Panc1 (cell line): Measurements from ENCODE around the gene CAPZA1. TPM values are rescaled to one million over a fixed set of nuclear protein-coding genes. Genes with fewer than 3 reads are reported as not detected.
A peak's percentile ranks its signal among the peaks of the same experiment; 100 is the strongest.

ENCODE experiments used
- ATAC-seq: fragments of 200-7000 bp; cut with Tn5 transposase; 2 replicates; pipeline ENCODE4 v1.9.1; 2020; ENCODE audit warnings: mild to moderate bottlenecking, moderate library complexity
- BruUV-seq: library from RNA; stranded (reverse); fragments of 400-500 nt; replicated peaks from 2 replicates; lab custom pipeline; 2021; lab: Mats Ljungman, UMichigan
- CTCF ChIA-PET: fragments of 300-600 bp; sonication (Branson Sonifier 250); formaldehyde crosslinking; loops from one replicate; lab custom pipeline; 2022; ENCODE audit warnings: antibody characterized with exemption; lab: Charles Lee
- POLR2A ChIA-PET: fragments of 300-600 bp; sonication (Branson Sonifier 250); formaldehyde crosslinking; loops from one replicate; lab custom pipeline; 2022; ENCODE audit warnings: antibody characterized with exemption; lab: Charles Lee
- DNase-seq: peaks from one replicate; pipeline ENCODE4 v3.0.0-alpha.2; 2010; ENCODE audit warnings: low read depth, low spot score
- H3K27ac ChIP-seq: 2 replicates; pipeline ENCODE4 v1.5.1; 2011; ENCODE audit warnings: mild to moderate bottlenecking, low read length, inconsistent platforms
- H3K27me3 ChIP-seq: fragments of 200-500 bp; sonication (Bioruptor generic); 2 replicates; pipeline ENCODE4 v1.6.0; 2014; ENCODE audit warnings: low read length, inconsistent platforms; ENCODE audit not compliant: control insufficient read depth, insufficient read depth
- H3K36me3 ChIP-seq: fragments of 200-500 bp; sonication (Bioruptor generic); 2 replicates; pipeline ENCODE4 v1.5.1; 2014; ENCODE audit warnings: inconsistent platforms, mild to moderate bottlenecking, low read length, moderate library complexity; ENCODE audit not compliant: control insufficient read depth, insufficient read depth
- H3K4me1 ChIP-seq: 2 replicates; pipeline ENCODE4 v1.5.1; 2011; ENCODE audit warnings: inconsistent platforms, mild to moderate bottlenecking, low read length, moderate library complexity; ENCODE audit not compliant: control insufficient read depth, insufficient read depth
- H3K4me3 ChIP-seq, 2 experiments: 2 replicates each; pipeline ENCODE4 v1.5.1; 2011 to 2012; ENCODE audit warnings: low read depth in 2 of 2, low read length in 2 of 2, mild to moderate bottlenecking in 2 of 2, inconsistent platforms in 1 of 2, moderate library complexity in 1 of 2
- H3K9me3 ChIP-seq: fragments of 200-500 bp; sonication (Bioruptor generic); 2 replicates; pipeline ENCODE4 v1.5.1; 2014; ENCODE audit warnings: low read depth, mild to moderate bottlenecking, inconsistent platforms, low read length, moderate library complexity; ENCODE audit not compliant: control insufficient read depth, insufficient read depth
- CTCF ChIP-seq: fragments of 450-650 bp; IDR thresholded peaks from 2 replicates; pipeline ENCODE4 v1.5.1; 2017; ENCODE audit warnings: mild to moderate bottlenecking
- POLR2AphosphoS5 ChIP-seq: IDR thresholded peaks from 2 replicates; pipeline ENCODE4 v1.6.1; 2012; ENCODE audit warnings: mild to moderate bottlenecking, low read depth, low read length, moderate library complexity
- SIN3A ChIP-seq: IDR thresholded peaks from 2 replicates; pipeline ENCODE4 v1.6.1; 2012; ENCODE audit warnings: low read depth, mild to moderate bottlenecking, low read length, moderate library complexity, borderline replicate concordance; ENCODE audit not compliant: insufficient read depth
- TCF7L2 ChIP-seq: IDR thresholded peaks from 2 replicates; pipeline ENCODE4 v1.6.1; 2011; ENCODE audit warnings: mild to moderate bottlenecking, low read depth, low read length, inconsistent platforms
- in situ Hi-C: cut with HindIII; loops from 2 replicates; pipeline ENCODE4 v1.10.0; 2016; ENCODE audit warnings: low sequenced_read_pairs, low pct_unique_long_range_greater_than_20kb
- intact Hi-C: fragments of 100-400 bp; cut with micrococcal nuclease; formaldehyde crosslinking; loops from one replicate; pipeline ENCODE4 v1.10.0; 2022; ENCODE audit not compliant: unreplicated experiment
- total RNA-seq: library from RNA; stranded (reverse); gene quantifications from one replicate; pipeline ENCODE4 v1.2.1, GENCODE V29; 2021; ENCODE audit not compliant: unreplicated experiment
- TF ChIP-seq, protein P1 (sequence below), 2 experiments: IDR thresholded peaks; 2 replicates each; pipeline ENCODE4 v1.6.1; 2011 to 2012; ENCODE audit warnings: low read depth in 2 of 2, control low read depth in 1 of 2, low read length in 1 of 2, mild to moderate bottlenecking in 1 of 2, moderate library complexity in 1 of 2; ENCODE audit not compliant: insufficient read depth in 1 of 2

The CAPZA1 gene
- total RNA-seq, 1 experiment from 2014 or later: 128 TPM

DNA sequence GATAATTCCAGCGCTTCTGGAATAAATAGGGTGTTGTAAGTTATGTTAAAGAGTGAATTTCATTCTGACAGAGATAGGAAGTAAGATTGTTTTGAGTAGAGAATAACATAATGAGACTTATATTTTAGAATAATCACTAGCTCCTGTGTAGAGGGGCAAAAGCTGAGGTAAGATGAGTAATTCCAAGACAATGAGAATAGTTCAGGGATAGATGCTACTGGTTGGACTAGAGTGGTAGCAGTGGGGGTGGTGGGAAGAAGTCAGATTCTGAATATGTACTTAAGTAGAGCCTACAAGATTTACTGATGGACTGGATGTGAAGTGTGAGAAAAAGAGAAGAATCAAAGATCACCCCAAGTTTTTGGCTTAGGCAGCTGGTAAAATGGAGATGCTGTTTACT is 31.6 kb downstream of the CAPZA1 start:
- no peaks in the 10 kb centered on the region for H3K27me3 ChIP-seq
- H3K9me3 ChIP-seq: no peaks in the 10 kb centered on the region
- H3K36me3 ChIP-seq: peaks cover 42% of the 10 kb centered on the region
- ChIA-PET POLR2A (no interaction called here), CTCF (no interaction called here)
- no peak for ATAC-seq
- H3K4me3 ChIP-seq: no peak overlapping the region
- TSS peak; percentile 41 for BruUV-seq
- no peak overlapping the region for H3K27ac ChIP-seq
- TF ChIP-seq POLR2AphosphoS5: no peak
- TF ChIP-seq CTCF: no peak
- no peak for TF ChIP-seq TCF7L2
- no peak for TF ChIP-seq SIN3A
- TF ChIP-seq, protein P1, sequence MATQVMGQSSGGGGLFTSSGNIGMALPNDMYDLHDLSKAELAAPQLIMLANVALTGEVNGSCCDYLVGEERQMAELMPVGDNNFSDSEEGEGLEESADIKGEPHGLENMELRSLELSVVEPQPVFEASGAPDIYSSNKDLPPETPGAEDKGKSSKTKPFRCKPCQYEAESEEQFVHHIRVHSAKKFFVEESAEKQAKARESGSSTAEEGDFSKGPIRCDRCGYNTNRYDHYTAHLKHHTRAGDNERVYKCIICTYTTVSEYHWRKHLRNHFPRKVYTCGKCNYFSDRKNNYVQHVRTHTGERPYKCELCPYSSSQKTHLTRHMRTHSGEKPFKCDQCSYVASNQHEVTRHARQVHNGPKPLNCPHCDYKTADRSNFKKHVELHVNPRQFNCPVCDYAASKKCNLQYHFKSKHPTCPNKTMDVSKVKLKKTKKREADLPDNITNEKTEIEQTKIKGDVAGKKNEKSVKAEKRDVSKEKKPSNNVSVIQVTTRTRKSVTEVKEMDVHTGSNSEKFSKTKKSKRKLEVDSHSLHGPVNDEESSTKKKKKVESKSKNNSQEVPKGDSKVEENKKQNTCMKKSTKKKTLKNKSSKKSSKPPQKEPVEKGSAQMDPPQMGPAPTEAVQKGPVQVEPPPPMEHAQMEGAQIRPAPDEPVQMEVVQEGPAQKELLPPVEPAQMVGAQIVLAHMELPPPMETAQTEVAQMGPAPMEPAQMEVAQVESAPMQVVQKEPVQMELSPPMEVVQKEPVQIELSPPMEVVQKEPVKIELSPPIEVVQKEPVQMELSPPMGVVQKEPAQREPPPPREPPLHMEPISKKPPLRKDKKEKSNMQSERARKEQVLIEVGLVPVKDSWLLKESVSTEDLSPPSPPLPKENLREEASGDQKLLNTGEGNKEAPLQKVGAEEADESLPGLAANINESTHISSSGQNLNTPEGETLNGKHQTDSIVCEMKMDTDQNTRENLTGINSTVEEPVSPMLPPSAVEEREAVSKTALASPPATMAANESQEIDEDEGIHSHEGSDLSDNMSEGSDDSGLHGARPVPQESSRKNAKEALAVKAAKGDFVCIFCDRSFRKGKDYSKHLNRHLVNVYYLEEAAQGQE (IDR thresholded peaks at IDR 0.05; ENCODE audit: insufficient read depth in 1 of 2, low read depth in 2 of 2, low read length in 1 of 2): no peak
- in situ Hi-C loops: no loop called here
- intact Hi-C loops: no loop called here
- no peak for DNase-seq
- no peaks in the 10 kb centered on the region for H3K4me1 ChIP-seq

- ATAC-seq: no peak
These were observed 46.2 kb downstream of the CAPZA1 start for GRCh38 chr1:112665857-112666256.

More at GRCh38 chr1:112665857-112666256, 46.2 kb downstream of the CAPZA1 start:
- Histone ChIP-seq H3K9me3 (no peaks in the 10 kb centered on the region), H3K4me3 (no peak overlapping the region), H3K27ac (no peak overlapping the region), H3K4me1 (no peaks in the 10 kb centered on the region), H3K27me3 (no peaks in the 10 kb centered on the region), H3K36me3 (peaks cover 14% of the 10 kb centered on the region)
- POLR2A ChIA-PET: no interaction called here
- intact Hi-C loops (no loop called here), in situ Hi-C loops (no loop called here)
- BruUV-seq: no TSS peak
- TF ChIP-seq CTCF (no peak), POLR2AphosphoS5 (no peak), TCF7L2 (no peak), SIN3A (no peak)
- TF ChIP-seq, protein P1 (IDR thresholded peaks at IDR 0.05; ENCODE audit: insufficient read depth in 1 of 2, low read depth in 2 of 2, low read length in 1 of 2): no peak
- DNase-seq: no peak
- CTCF ChIA-PET: interaction anchor here (0.5 kb wide), 1 partner anchor 170 kb away, joined by 3 read pairs; no protein-coding TSS in a partner anchor
